BE2C (cell line): Measurements from ENCODE around the gene SRXN1.

Experiments
- DNase-seq: peaks from one replicate; pipeline ENCODE4 v3.0.0-alpha.2; 2020
- H3K27me3 ChIP-seq: fragments of 250-450 bp; sonication (Bioruptor Pico); 2 replicates; pipeline ENCODE4 v1.5.1; 2020; ENCODE audit warnings: mild to moderate bottlenecking
- H3K36me3 ChIP-seq: fragments of 250-450 bp; sonication (Bioruptor Pico); 2 replicates; pipeline ENCODE4 v1.5.1; 2020; ENCODE audit warnings: mild to moderate bottlenecking
- H3K4me1 ChIP-seq: fragments of 250-450 bp; sonication (Bioruptor Pico); 2 replicates; pipeline ENCODE4 v1.5.1; 2020
- H3K4me3 ChIP-seq: 2 replicates; pipeline ENCODE4 v1.5.1; 2011; ENCODE audit warnings: low read depth, low read length
- H3K9me3 ChIP-seq: fragments of 250-450 bp; sonication (Bioruptor Pico); 2 replicates; pipeline ENCODE4 v1.5.1; 2020
- TF ChIP-seq, protein P1 (sequence below): IDR thresholded peaks from 2 replicates; pipeline ENCODE4 v1.5.1; 2012; ENCODE audit warnings: mild to moderate bottlenecking, low read depth, low read length

SRXN1 gene

DNA sequence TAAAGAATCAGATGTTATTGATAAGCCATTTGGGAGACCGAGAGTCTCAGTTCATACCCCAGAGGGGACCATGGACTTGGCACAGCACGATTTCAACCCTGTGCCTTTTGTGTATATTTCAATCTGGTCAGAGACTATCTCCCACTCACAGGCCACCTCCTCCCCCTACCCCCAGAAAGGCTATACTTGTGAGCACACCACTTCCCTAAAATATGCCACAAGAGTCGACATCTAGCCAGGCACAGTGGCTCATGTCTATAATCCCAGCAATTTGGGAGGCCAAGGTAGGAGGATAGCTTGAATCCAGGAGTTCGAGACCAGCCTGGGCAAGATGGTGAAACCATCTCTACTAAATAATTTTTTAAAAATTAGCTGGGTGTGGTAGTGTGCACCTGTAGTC lies 29.3 kb downstream of the SRXN1 start:
- DNase-seq = no peak
- H3K9me3 ChIP-seq = no peaks in the 10 kb centered on the region
- no peaks in the 10 kb centered on the region for H3K27me3 ChIP-seq
- no peaks in the 10 kb centered on the region for H3K36me3 ChIP-seq
- no peak overlapping the region for H3K4me3 ChIP-seq
- TF ChIP-seq, protein P1, sequence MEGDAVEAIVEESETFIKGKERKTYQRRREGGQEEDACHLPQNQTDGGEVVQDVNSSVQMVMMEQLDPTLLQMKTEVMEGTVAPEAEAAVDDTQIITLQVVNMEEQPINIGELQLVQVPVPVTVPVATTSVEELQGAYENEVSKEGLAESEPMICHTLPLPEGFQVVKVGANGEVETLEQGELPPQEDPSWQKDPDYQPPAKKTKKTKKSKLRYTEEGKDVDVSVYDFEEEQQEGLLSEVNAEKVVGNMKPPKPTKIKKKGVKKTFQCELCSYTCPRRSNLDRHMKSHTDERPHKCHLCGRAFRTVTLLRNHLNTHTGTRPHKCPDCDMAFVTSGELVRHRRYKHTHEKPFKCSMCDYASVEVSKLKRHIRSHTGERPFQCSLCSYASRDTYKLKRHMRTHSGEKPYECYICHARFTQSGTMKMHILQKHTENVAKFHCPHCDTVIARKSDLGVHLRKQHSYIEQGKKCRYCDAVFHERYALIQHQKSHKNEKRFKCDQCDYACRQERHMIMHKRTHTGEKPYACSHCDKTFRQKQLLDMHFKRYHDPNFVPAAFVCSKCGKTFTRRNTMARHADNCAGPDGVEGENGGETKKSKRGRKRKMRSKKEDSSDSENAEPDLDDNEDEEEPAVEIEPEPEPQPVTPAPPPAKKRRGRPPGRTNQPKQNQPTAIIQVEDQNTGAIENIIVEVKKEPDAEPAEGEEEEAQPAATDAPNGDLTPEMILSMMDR = no peak
- H3K4me1 ChIP-seq = no peaks in the 10 kb centered on the region

DNA sequence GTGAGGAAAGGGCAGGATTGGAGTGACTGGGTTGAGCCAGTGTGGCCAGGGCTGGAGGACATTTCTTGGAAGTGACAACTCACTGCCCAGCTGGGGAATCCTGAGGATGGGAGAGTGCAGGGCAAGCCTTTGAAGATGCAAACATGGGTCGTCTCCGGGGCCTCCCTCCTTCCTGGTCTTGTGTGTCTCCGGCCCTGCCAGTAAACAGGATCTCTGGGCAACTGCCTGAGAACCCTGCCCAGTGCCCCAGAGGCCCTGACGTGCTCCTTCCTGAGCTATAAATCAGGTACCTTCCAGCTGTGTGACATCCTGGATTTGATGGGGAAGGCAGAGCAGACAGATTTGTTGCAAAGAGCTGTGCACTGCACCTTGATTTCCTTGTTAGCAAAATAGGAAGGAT lies 30.0 kb downstream of the SRXN1 start:
- TF ChIP-seq, protein P1 = no peak
- H3K27me3 ChIP-seq = no peaks in the 10 kb centered on the region

DNA sequence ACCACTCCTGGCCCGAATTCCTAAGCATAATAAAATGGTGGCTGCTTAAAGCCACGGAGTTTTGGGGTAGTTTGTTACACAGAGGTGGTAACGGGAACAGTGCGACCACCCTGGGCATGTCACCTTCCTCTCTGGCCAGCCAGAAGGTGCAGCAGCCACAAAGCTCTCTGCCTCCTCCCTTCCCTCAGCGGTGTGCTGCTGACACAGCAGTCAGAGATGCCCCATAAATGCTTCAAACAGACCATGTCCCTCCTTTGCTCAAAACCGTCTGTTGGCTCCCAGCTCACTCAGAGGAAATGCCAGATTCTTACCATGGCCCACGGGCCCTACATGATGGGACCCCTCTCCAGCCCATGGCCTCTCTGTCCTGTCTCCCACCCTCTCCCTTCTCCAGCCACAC lies 30.8 kb downstream of the SRXN1 start:
- TF ChIP-seq, protein P1 = no peak
- Histone ChIP-seq H3K4me3 (no peak overlapping the region), H3K27me3 (no peaks in the 10 kb centered on the region), H3K36me3 (no peaks in the 10 kb centered on the region), H3K9me3 (no peaks in the 10 kb centered on the region), H3K4me1 (no peaks in the 10 kb centered on the region)
- no peak for DNase-seq

More for the DNA sequence above, 30.0 kb downstream of the SRXN1 start:
- DNase-seq = no peak
- H3K4me1 ChIP-seq = no peaks in the 10 kb centered on the region
- H3K9me3 ChIP-seq = no peaks in the 10 kb centered on the region
- no peaks in the 10 kb centered on the region for H3K36me3 ChIP-seq
- H3K4me3 ChIP-seq = no peak overlapping the region

DNA sequence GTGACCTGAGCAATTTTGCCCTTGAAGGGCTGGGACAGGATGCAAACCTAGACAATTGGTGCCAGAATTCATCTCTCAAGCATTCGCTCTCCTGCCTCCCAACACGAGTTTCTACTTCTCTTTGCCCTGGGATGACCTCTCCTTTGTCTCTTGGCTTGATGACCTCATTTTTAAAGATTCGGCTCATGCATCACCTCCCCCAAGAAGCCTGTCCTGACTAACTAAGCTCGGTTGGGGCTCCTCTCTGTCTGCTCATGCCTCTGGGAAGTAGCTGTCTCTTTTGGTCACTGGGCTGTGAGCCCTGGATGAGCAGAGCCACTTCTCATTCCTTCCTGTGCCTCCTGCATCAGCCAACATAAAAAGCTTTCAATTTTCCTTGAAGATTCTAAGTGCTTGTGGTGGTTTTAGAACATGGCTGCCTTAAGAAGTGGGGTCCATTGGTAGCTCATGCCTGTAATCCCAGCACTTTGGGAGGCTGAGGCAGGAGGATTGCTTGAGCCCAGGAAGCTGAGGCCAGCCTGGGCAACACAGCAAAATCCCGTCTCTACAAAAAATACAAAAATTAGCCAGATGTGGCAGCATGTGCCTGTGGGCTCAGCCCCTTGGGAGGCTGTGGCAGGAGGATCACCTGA lies 31.8 kb downstream of the SRXN1 start:
- H3K27me3 ChIP-seq = no peaks in the 10 kb centered on the region
- TF ChIP-seq, protein P1 = no peak
- no peaks in the 10 kb centered on the region for H3K36me3 ChIP-seq
- no peak for DNase-seq
- no peaks in the 10 kb centered on the region for H3K9me3 ChIP-seq
- no peak overlapping the region for H3K4me3 ChIP-seq
- no peaks in the 10 kb centered on the region for H3K4me1 ChIP-seq

DNA sequence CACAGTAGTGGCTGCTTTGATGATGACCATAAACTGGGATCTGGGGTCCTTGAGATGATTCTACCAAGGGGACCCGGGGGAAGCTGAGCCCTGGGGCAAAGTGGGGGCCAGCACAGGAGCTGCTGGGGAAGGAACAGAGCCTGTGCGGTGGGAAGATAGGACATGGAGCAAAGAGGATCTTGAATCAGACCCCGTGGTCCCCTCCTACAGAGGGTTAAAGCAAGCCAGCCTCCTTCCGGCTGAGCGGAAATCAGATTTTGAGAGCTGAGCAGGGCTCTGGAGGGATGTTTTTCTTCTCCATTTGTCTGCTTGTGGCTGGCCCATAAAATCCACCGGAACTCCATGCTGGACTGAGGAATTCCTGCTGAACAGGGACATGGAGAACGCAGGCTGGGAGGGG lies 32.8 kb downstream of the SRXN1 start:
- H3K9me3 ChIP-seq = no peaks in the 10 kb centered on the region
- H3K36me3 ChIP-seq = no peaks in the 10 kb centered on the region
- no peaks in the 10 kb centered on the region for H3K27me3 ChIP-seq
- no peak for DNase-seq
- no peak overlapping the region for H3K4me3 ChIP-seq
- H3K4me1 ChIP-seq = no peaks in the 10 kb centered on the region
- TF ChIP-seq, protein P1 = no peak

DNA sequence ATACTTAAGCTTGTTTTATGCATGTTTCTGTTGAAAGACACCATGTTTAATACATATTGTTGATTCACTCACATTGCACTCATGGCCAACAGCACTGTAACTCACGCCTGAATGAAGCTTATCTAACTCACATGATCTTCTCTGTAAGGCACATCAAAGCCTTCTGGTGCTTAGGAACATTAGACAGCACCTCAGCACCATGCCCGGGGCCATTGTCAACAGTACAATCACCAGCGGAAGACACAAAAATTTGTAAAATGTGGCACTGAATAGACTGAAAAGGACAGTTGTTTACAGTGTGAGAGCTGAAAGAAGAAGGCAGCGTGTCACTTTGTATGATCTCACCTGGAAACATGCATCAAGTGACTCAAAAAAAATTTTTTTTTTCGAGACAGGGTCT lies 34.0 kb downstream of the SRXN1 start:
- Histone ChIP-seq H3K9me3 (no peaks in the 10 kb centered on the region), H3K27me3 (no peaks in the 10 kb centered on the region), H3K4me1 (no peaks in the 10 kb centered on the region), H3K36me3 (no peaks in the 10 kb centered on the region), H3K4me3 (no peak overlapping the region)
- DNase-seq = no peak
- TF ChIP-seq, protein P1 = no peak
